CD1c-positive myeloid dendritic cell (primary cell): ENCODE data around the gene COA1.
"Not testable (repeated sequence)": the region's sequence is repeated elsewhere in the genome, so short reads cannot be mapped to it uniquely, and the experiment has no call there.

Experiments used
- DNase-seq: peaks from one replicate; pipeline ENCODE4 v3.0.0-alpha.2; 2016; ENCODE audit errors: extremely low spot score

Gene COA1

DNA sequence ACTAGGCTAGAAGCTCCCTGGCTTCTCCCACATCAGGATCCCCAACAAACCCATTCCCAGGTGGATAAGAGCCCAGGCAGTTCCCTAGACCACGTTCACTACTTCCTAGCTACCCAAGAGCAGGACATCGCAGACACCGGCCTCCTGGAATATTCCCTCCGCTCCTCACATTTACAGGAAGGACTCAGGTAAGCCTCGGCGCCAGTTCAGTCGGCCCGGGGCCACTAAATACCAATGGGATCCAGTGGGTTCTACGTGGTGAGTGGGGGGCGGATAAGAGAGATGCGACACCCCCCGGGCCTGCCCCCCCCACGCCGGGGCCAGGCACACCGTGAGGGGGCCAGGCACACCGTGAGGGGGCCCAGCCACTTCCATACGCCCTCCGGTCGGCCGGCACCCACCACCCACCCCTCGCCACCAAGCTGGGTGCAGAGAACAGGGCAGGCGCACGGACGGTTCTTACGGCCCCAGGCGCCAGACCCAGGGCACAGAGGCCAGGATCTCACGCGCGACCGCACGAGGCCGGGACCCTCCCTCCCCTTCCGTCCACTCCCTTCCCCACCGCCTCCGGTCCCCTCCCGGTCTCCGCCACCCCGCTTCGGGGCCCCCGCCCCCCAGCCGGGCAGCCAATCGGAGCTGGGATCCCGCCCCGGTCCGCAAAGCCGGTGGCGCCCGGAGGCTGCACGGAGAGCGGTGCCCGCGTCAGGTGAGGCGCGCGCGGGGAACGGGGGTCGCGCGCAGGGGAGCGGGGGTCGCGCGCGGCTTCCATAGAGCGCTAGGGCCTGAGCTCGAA is 28.9 kb upstream of the COA1 start, which contains the start of gene BLVRA:
BLVRA (plus strand) TSS at position 652 of the 793 bp plus-strand sequence. CDS start 12,479 bp downstream, outside the sequence.
- peak; percentile 75 for DNase-seq

DNA sequence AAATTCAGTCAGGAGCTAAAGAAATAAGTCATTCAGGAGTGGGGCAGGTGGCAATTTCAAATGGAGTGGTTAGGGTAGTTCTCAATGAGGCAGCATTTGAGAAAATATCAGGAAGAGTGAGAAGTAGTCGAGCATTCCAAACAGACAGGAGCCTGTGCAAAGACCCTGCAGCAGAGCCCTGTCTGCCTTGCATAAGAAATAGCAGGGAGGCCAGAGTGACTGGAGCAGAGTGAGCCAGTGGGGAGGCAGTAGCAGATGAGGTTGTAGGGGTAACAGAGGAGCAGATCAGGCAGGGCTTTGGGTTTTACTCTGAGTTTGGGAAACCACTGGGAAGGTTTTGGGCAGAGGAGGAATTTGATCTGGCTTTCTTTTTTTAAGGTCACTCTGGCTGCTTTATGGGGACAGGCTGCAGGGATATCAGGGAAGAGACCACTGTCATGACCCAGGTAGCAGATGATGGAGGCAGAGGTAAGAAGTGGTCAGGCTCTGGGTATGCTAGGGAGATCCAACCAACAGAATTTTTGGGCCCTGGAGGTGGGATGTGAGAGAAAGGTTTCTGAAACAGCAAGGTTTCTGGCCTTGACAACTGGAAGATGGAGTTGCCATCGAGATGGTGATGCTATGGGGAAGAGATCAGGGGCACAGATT is 27.9 kb upstream of the COA1 start:
- DNase-seq: no peak

DNA sequence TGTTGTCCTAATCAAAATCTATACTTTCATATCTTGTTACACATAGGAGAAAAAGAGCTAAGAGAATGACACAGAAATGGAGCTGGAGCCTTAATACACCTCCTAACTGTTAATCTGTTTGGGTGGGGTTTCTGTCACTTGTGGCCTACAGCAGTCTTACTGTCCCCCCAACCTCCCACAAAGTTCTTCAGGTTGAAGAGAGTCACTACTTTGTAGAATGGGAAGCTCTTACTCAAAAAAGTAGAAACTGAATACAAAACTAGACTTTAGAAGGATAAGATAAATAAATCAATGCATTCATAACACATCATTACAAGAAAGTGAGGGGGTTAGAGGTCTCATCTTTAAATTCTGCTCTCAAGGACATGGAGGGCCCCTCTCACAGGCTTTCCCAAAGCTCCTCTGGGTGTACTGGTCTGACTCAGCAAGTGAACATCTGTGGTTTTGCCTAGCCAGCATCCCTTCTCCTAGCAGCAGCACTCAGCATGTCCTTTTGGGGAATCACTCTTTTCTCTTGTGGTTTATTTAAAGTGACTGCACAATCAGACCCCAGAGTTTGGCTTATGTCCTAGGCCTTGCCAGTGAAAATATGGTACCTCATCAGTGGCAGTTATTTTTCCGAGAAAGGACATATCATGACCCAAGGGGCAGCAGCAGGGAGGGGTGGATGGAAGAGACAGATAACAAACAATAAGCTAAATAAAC is 27.2 kb upstream of the COA1 start:
- peak; percentile 51 for DNase-seq

DNA sequence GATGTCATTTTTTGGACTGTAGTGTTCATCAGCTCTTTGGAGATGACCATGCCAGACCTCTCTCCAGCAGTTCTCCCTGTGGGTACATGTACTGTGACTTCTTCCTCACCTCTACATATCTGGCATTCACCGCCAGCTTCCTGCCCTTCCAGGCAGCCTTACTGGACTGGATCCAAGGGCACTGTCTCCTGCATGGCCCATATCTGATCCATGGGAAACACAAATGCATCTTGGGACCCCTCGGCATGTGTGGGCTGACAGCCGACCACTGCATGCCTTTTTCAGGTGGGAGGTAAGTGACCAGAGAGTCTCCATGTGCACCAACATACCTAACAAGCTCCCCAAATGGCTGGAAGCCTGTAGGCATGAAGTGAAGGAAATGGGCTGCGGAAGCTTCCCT is 25.3 kb upstream of the COA1 start:
- DNase-seq: no peak

DNA sequence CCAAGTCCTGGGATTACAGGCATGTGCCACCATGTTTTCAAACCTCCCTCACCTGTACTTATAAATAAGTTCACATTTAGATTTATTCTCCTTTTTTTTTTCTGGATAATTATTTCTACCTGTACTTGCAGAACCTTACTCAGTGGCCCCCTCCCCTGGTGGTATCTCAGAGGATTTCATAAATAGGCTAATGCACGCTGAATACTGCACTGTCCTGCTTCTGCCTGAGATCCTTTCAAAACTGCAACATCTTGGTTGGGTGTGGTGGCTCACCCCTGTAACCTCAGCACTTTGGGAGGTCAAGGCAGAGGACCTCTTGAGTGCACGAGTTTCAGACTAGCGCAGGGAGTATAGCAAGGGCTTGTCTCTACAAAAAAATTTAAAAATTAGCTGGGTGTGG is 24.5 kb upstream of the COA1 start:
- no peak for DNase-seq

DNA sequence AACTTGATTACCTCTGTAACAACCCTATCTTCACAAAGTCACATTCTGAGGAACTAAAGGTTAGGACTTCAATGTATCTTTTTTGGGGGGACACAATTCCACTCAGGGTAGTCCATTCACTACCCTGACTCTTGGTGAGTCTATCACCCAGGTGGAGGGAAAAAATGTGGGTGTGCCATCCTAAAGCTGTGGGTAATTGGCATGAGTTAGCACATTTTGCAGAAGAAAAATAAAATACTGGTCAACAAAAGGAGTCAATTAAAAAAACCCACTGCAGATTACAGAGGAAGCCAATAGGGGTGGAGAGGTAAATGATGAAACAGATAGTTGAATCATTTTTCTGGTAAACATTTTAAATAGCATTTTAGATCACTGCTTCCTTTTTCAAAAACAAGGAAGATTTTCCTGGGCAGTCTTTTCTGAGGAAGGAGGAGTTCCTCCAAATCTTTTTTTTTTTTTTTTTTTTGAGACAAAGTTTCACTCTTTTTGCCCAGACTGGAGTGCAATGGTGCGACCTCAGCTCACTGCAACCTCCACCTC is 24.0 kb upstream of the COA1 start:
- peak; percentile 78 for DNase-seq

DNA sequence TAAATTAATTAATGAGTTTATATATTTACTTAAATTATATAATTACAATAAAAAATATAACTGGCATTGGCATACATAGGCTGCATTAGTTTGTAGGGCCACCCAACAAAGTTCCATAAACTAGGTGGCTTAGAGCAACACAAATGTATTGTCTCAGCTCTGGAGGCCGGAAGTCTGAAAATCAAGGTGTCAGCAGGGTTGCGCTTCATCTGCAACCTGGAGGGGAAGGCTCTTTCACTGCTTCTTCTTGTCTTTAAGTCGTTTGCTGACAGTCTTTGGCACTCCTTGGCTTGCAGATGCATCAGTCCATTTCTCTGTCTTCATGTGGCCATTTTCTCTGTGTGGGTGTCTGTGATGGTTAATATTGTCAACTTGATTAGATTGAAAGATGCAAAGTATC is 23.1 kb upstream of the COA1 start:
- no peak for DNase-seq

DNA sequence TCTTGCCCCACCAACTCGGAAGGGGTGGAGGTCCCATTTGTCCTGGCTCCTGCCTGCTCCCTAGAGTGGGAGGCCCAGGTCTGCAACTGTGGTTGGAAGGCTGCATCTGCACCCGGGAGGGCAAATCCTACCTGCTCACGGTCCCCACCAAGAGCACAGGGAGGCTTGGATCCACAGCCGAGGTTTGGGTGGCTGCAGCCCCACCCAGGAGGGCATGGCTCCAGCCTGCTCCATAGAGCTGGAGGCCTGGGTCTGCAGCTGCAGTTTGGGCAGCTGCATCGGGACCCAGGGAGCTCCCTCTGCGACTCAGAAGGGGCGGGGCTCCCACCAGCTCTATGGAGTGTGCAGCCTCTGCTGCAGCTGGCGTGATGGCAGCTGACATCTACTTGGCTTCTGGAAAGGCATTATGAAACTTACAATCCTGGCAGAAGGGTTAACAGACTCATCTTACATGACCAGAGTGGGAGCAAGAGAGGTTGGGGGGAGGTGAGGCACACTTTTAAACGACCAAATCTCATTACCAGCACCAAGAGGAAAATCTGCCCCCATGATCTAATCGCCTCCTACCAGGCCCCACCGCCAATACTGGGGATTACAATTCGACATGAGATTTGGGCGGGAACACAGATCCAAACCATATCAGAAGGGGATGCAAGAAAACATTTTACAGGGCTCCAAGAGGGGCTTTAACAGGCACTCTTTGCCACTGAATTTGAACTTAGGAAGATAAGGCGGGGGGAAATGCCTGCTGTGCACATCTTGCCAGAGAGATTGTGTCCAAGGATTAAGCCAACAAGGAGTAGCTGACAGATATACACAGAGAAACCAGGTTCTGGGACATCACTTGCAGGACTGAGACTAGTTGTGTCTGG is 20.9 kb upstream of the COA1 start:
- no peak for DNase-seq

DNA sequence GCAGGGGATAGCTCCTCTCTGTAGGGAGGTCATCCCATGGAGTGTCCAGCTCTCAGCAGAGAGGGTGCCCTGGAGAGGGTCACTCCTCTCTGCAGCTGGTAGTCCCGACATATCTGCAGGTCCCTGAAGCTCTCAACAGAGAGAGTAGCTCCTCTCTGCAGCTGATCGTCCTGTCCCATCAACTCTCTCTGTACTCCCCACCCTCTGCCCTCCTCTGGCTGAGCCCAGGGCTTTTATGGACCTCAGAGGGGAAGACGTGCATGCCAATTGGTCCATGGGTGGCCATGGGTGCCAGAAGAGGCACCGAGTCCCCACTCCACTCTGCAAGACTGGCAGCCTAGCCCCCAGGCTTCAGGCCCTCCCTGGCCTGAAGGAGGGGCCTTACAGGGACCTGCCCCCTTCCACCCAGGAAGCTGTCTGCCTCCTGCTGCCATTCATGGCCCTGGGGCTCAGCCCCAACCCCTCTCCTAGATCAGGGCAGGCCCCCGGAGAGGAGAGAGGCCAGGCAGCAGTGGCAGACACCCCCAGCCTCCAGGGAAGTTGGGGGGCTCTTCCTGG is 20.1 kb upstream of the COA1 start:
- DNase-seq: no peak

DNA sequence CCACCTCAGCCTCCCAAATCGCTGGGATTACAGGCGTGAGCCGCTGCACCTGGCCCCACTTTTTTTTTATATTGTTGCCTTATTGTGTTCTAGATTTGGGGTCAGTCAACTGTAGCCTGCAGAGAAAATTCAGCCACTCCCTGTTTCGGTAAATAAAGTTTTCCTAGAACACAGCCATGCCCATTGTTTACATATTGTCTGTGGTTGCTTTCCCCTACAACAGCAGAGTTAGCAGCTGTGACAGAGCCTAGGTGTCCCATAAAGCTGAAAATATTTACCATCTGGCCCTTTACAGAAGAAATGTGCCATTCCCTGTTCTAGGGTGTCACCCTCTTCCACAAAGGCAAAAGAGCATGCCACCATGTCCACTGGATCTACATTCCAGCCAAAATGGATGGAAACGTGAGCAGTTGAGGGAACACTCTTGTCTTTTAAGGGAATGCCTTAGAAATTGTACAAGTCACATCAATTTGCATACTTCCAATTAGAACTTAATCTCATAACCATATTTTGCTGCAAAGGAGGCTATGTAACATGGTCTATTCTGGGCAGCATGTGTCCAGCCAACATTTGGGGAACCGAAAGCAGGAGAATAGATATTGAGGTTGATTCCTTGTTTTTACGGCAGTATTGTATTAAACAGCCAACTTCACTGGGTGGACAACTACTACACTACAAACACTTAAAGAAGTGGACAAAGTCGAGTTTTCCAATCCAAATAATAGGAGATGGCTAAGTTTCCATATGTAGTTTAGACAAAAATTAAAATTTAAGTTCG is 18.2 kb upstream of the COA1 start:
- DNase-seq: peak; percentile 63

DNA sequence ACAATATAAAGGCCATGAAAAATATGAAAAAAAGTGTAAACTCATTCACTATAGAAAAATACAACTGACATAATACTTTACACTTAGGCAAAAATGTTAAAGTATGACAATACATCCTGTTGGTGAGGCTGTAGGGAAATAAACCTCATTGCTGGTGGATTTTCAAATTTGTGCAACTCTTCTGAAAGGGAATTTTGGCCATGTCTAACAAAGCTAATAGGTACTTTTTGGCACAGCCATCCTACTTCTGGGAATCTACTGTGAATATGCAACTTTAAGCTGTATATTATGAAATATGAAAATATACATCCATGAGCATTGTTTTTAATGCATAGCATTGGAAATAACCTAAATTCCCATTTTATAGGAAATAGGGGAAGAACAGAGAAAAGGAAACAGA is 13.4 kb upstream of the COA1 start:
- DNase-seq: no peak

DNA sequence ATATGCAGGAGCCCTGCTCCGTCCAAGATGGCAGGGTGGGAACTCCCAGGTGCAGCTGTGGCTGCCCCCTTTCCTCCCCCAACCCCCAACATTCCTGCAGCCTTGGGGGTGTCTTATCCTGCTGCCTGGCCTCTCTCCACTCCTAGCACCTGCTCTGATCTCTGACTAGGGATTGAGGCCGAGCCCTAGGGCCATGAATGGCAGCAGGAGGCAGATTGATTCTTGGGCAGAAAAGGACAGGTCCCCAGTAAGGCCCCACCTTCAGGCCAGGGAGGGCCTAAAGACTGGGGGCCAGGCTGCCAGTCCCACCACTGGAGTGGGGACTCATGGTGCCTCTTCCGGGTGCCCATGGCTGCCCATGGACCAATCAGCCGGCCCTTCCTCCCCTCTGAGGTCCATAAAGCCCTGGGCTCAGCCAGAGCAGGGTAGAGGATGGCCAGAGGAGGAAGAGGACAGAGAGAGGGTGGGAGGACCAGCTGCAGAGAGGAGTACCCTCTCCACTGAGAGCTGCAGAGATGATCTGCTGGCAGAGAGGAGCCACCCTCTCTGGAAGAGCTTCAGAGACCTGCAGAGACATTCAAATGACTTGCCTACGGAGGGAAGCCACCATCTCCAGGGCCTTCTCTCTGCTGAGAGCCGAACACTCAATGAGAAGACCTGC is 8.3 kb upstream of the COA1 start:
- no peak for DNase-seq

DNA sequence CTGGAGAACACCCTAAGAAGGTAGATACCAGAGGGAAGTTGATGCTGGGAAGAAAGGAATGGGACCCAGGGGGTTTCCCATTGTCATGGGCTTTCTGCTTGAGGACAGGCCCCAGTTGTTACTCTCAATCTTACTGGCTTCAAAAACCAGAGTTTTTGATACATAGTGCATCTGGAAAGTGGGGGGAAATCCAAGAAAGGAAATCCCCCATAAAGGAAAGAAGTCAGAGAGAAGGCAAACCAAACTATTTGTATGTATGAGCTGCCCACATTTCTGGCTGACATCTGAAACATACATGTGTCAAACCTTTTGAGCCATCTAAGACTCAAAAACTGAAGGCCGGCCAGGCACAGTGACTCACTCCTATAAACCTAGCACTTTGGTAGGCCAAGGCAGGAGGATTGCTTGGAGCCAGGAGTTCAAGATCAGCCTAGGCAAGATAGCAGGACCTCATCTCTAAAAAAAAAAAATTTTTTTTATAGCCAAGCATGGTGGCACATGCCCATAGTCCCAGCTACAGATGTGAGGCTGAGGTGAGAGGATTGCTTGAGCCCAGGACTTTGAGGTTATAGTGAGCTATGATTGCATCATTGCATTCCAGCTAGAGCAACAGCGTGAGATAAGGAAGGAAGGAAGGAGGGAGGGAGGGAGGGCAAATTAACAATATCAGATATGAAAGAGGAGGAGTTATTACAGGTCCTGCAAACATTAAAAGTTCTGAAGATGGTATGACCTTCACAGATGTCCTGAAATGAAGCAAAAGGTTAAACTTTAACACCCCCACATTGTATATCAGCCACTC is 6.7 kb upstream of the COA1 start:
- no peak for DNase-seq

DNA sequence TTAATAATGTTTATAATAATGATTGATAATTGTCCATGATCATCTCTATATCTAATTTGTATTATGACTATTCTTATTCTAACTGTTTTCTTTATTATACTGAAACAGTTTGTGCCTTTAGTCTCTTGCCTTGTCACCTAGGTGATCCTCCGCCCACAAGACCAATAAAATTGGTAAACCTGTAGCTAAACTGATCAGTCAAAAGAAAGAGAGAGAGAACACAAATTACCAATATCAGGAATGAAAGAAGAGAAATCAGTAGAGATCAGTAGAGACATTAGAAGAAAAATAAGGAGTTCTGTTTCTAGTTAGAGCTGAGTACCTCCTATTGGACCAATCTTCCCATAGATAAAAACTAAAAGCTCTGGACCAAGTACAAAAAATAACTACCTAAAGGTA is 6.1 kb upstream of the COA1 start:
- no peak for DNase-seq

DNA sequence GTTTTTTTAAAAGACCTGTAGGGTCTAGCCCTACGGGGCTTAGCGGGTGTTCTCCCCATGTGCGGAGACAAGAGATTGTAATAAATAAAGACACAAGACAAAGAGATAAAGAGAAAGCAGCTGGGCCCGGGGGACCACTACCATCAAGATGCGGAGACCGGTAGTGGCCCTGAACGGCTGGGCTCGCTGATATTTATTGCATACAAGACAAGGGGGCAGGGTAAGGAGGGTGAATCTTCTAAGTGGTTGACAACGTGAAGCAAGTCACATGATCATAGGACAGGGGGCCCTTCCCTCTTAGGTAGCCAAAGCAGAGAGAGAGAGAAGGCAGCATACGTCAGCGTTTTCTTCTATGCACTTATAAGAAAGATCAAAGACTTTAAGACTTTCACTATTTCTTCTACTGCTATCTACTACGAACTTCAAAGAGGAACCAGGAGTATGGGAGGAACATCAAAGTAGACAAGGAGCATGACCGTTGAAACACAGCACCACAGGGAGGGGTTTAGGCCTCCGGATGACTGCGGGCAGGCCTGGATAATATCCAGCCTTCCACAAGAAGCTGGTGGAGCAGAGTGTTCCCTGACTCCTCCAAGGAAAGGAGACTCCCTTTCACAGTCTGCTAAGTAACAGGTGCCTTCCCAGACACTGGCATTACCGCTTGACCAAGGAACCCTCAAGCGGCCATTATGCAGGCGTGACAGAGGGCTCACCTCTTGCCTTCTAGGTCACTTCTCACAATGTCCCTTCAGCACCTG is 5.4 kb upstream of the COA1 start:
- DNase-seq: not testable (repeated sequence)

DNA sequence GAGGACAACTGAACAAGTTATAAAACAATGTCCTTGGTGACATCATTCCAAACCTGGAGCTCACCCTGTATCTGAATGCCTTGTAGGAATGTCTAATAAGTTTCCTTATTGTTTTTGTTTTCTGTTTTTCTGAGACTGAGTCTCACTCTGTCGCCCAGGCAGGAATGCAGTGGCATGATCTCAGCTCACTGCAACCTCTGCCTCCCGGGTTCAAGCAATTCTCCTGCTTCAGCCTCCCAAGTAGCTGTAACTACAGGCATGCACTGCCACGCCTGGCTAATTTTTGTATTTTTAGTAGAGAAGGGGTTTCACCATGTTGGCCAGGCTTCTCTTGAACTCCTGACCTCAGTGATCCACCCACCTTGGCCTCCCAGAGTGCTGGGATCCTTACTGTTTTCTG is 2.2 kb upstream of the COA1 start:
- DNase-seq: not testable (repeated sequence)

DNA sequence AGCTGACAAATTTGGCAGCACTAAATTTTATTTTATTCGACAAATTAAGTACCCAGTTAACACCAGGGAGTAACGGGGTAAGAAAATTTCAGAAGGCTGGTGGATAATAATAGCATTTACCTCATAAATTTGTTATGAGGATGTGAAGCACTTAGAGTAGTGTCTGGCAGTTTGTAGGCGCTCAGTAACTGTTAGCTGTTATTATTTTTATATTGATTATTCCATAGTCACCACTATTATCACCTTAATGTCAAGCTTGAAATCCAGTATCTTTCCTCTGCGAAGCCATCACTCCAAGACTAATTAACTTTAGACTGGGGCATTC is 563 bp upstream of the COA1 start:
- DNase-seq: no peak

DNA sequence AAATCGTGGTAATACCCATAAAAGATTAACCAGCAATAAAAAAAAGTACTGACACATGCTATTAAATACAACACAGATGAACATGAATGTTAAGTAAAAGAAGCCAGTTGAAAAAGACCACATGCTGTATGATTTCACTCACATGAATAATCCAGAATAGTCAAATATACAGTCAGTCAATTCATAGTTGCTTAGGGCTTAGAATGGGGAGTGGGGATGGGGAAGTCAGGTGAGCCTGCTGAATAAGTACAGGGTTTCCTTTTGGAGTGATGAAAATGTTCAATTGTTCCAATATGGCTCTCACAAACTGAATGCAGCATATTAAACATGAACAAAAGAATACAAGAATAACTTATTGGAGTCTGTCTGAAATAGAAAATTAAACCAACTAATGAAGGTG is 1.8 kb downstream of the COA1 start:
- DNase-seq: no peak
